ENCODE data around the gene GORASP1. TPM values are rescaled to one million over a fixed set of nuclear protein-coding genes. Genes with fewer than 3 reads are reported as not detected.

Gene GORASP1
- total RNA-seq, 1 donor from 2014 or later, result 86.9 TPM

GRCh38 chr3:39150148-39150802 is 42.8 kb upstream of the GORASP1 start:
- peaks cover 65% of the 10 kb centered on the region for H3K4me1 ChIP-seq
- ATAC-seq, result no peak

GRCh38 chr3:39149498-39150147 is 42.2 kb upstream of the GORASP1 start:
- Histone ChIP-seq H3K4me3 (peak overlapping the region; percentile 89), H3K36me3 (peaks cover 19% of the 10 kb centered on the region), H3K4me1 (peaks cover 65% of the 10 kb centered on the region), H3K27me3 (no peaks in the 10 kb centered on the region), H3K9me3 (no peaks in the 10 kb centered on the region), H3K27ac (peak overlapping the region; percentile 99)
- ATAC-seq (no peak), DNase-seq (no peak)
- no peak for TF ChIP-seq CTCF (IDR thresholded peaks at IDR 0.05)
- intact Hi-C loops (cut with DNase I), result no loop called here

More at GRCh38 chr3:39150148-39150802, 42.8 kb upstream of the GORASP1 start:
- Histone ChIP-seq H3K36me3 (peaks cover 12% of the 10 kb centered on the region), H3K9me3 (no peaks in the 10 kb centered on the region), H3K4me3 (peak overlapping the region; percentile 89), H3K27me3 (no peaks in the 10 kb centered on the region), H3K27ac (peak overlapping the region; percentile 99)
- TF ChIP-seq CTCF (IDR thresholded peaks at IDR 0.05), result no peak
- no peak for DNase-seq
- intact Hi-C loops (cut with DNase I), result no loop called here

- intact Hi-C loops (cut with DNase I), result no loop called here
- Histone ChIP-seq H3K9me3 (no peaks in the 10 kb centered on the region), H3K27me3 (no peaks in the 10 kb centered on the region), H3K4me3 (peak overlapping the region; percentile 33), H3K36me3 (peaks cover 24% of the 10 kb centered on the region), H3K4me1 (peaks cover 65% of the 10 kb centered on the region), H3K27ac (peak overlapping the region; percentile 99)
- TF ChIP-seq CTCF (IDR thresholded peaks at IDR 0.05), result no peak
- DNase-seq (no peak), ATAC-seq (no peak)
Measured at GRCh38 chr3:39149059-39149455, 41.6 kb upstream of the GORASP1 start.

GRCh38 chr3:39148435-39149058 is 41.1 kb upstream of the GORASP1 start:
- intact Hi-C loops (cut with DNase I), result no loop called here
- no peak for TF ChIP-seq CTCF (IDR thresholded peaks at IDR 0.05)
- Histone ChIP-seq H3K27ac (peak overlapping the region; percentile 99), H3K9me3 (no peaks in the 10 kb centered on the region), H3K36me3 (peaks cover 29% of the 10 kb centered on the region), H3K4me1 (peaks cover 68% of the 10 kb centered on the region), H3K27me3 (no peaks in the 10 kb centered on the region), H3K4me3 (peak overlapping the region; percentile 33)
- no peak for ATAC-seq
- DNase-seq, result no peak

GRCh38 chr3:39147711-39148434 is 40.4 kb upstream of the GORASP1 start:
- peak overlapping the region; percentile 33 for H3K4me3 ChIP-seq
- TF ChIP-seq CTCF (IDR thresholded peaks at IDR 0.05), result no peak
- H3K36me3 ChIP-seq, result peaks cover 36% of the 10 kb centered on the region
- no peak for ATAC-seq
- peak overlapping the region; percentile 99 for H3K27ac ChIP-seq
- DNase-seq, result no peak
- H3K27me3 ChIP-seq, result no peaks in the 10 kb centered on the region
- H3K4me1 ChIP-seq, result peaks cover 72% of the 10 kb centered on the region
- intact Hi-C loops (cut with DNase I), result no loop called here
- H3K9me3 ChIP-seq, result no peaks in the 10 kb centered on the region
